Measurements from ENCODE around the gene SEC14L1. TPM values are rescaled to one million over a fixed set of nuclear protein-coding genes. Genes with fewer than 3 reads are reported as not detected.

The SEC14L1 gene
- total RNA-seq, 2 donors from 2014 or later = 89.0 to 105 TPM

DNA sequence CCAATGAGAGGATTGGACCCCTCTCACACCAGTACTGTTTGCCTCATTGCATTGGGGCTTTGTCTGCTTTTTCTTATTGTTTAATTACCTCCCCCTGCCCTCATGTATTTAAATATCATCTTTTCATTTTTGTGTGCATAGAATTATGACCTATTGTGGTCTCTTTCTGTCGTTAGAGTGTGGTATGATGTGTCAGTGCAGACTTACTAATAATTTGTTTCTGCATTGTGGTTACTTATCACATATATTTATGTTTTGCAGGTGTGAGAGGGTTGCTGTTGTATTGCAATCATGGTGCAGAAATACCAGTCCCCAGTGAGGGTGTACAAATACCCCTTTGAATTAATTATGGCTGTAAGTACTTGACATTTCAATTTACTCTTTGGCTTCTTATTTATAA lies 2.5 kb downstream of the SEC14L1 start:
- no peaks in the 10 kb centered on the region for H3K9me3 ChIP-seq
- ATAC-seq (ENCODE audit: insufficient number of reproducible peaks, low FRiP score, low read depth) (no peak), DNase-seq (ENCODE audit: low spot score) (no peak)
- no peaks in the 10 kb centered on the region for H3K27me3 ChIP-seq (replicated peaks; ENCODE audit: insufficient read depth)
- TF ChIP-seq, protein P1, sequence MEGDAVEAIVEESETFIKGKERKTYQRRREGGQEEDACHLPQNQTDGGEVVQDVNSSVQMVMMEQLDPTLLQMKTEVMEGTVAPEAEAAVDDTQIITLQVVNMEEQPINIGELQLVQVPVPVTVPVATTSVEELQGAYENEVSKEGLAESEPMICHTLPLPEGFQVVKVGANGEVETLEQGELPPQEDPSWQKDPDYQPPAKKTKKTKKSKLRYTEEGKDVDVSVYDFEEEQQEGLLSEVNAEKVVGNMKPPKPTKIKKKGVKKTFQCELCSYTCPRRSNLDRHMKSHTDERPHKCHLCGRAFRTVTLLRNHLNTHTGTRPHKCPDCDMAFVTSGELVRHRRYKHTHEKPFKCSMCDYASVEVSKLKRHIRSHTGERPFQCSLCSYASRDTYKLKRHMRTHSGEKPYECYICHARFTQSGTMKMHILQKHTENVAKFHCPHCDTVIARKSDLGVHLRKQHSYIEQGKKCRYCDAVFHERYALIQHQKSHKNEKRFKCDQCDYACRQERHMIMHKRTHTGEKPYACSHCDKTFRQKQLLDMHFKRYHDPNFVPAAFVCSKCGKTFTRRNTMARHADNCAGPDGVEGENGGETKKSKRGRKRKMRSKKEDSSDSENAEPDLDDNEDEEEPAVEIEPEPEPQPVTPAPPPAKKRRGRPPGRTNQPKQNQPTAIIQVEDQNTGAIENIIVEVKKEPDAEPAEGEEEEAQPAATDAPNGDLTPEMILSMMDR (IDR thresholded peaks at IDR 0.05) = no peak
- H3K4me3 ChIP-seq = no peak overlapping the region
- peak overlapping the region in 1 of 2 donors; percentile 70 for H3K27ac ChIP-seq
- peaks cover 8% of the 10 kb centered on the region for H3K36me3 ChIP-seq
- peaks cover 19 to 48% of the 10 kb centered on the region in 2 donors for H3K4me1 ChIP-seq (ENCODE audit: control insufficient read depth in 1 of 2, low read depth in 2 of 2)

DNA sequence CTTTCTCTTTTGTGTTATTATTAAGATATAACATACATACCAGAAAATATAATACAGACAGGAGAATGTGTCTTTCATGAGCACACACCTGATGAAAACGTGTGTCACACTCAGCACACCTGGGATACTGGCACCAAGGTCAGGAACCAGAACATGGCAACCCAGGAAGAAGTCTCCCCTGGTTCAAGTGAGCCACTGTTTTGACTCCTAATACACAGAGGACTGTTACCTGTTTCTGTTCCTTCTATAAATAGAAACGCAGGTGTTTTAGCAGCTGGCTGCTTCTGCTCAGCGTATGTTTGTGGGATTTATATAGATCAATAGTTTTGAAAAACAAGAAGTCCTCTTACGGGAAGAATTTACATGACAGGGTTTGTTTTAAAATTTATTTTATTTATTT lies 3.5 kb downstream of the SEC14L1 start:
- Histone ChIP-seq H3K27me3 (replicated peaks; ENCODE audit: insufficient read depth) (no peaks in the 10 kb centered on the region), H3K36me3 (peaks cover 8% of the 10 kb centered on the region), H3K9me3 (no peaks in the 10 kb centered on the region), H3K27ac (no peak overlapping the region), H3K4me1 (ENCODE audit: control insufficient read depth in 1 of 2, low read depth in 2 of 2) (peaks cover 19 to 55% of the 10 kb centered on the region in 2 donors), H3K4me3 (no peak overlapping the region)
- DNase-seq (ENCODE audit: low spot score) (no peak), ATAC-seq (ENCODE audit: insufficient number of reproducible peaks, low FRiP score, low read depth) (no peak)
- TF ChIP-seq, protein P1 (IDR thresholded peaks at IDR 0.05) = no peak

DNA sequence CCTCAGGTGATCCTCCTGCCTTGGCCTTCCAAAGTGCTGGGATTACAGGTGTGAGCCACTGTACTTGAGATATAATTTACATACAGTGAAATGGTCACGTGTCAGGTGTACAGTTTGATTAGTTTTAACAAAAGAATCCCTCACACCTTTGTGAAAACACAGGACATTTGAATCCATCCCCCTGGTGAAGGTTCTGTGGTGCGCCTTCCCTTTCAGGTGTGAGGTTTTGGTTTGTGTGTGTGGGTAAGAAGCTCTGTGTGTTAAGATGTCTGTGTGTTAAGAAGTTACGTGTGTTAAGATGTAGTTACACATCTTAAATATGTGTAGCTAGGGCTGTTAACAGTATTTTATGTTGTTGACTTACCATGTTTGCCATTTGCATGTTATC lies 4.4 kb downstream of the SEC14L1 start:
- DNase-seq (ENCODE audit: low spot score) (no peak), ATAC-seq (ENCODE audit: insufficient number of reproducible peaks, low FRiP score, low read depth) (no peak)
- TF ChIP-seq, protein P1 (IDR thresholded peaks at IDR 0.05) = no peak
- H3K27me3 ChIP-seq (replicated peaks; ENCODE audit: insufficient read depth) = no peaks in the 10 kb centered on the region
- H3K27ac ChIP-seq = peak overlapping the region; percentile 53 to 75
- H3K4me3 ChIP-seq = peak overlapping the region; percentile 54
- no peaks in the 10 kb centered on the region for H3K9me3 ChIP-seq
- H3K4me1 ChIP-seq (ENCODE audit: control insufficient read depth in 1 of 2, low read depth in 2 of 2) = peaks cover 19 to 47% of the 10 kb centered on the region in 2 donors
- H3K36me3 ChIP-seq = peaks cover 8% of the 10 kb centered on the region

DNA sequence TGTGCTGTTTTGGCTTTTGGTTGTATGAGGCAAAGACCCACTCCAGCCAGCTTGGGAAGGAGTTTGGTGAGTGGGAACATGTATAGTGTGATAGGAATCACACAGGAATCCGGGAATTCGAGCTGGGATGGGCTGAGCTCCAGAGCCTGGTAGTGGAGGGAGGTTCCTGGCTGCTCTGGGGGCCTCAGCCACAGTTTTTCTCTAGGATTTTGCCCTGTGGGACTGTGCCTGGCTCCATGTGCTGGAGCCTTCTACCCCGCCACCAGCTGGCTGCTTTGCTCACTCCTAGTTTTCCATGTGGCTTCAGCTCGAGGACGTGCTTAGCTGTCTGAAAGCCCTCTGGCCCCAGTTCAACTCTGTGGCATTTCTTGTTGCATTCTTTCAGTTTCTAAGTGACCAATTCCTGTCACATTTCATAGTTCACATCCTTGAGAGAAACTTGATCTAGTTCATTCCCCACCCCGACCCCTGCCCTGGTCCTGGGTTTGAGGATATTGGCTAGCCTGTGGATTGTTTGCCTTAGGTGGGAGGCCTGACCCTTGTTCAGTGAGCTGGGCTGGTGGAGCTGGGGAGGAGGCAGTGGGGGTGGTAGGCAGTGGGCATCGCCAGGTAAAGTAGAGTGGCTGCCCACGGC lies 5.0 kb downstream of the SEC14L1 start:
- ATAC-seq (ENCODE audit: insufficient number of reproducible peaks, low FRiP score, low read depth) = no peak
- Histone ChIP-seq H3K27me3 (replicated peaks; ENCODE audit: insufficient read depth) (no peaks in the 10 kb centered on the region), H3K36me3 (peaks cover 8% of the 10 kb centered on the region), H3K27ac (peak overlapping the region; percentile 53 to 75), H3K4me3 (peak overlapping the region; percentile 54), H3K9me3 (no peaks in the 10 kb centered on the region), H3K4me1 (ENCODE audit: control insufficient read depth in 1 of 2, low read depth in 2 of 2) (peaks cover 19 to 47% of the 10 kb centered on the region in 2 donors)
- TF ChIP-seq, protein P1 (IDR thresholded peaks at IDR 0.05) = peak; percentile 14
- DNase-seq (ENCODE audit: low spot score) = no peak

GRCh38 chr17:77146246-77146632 lies 5.5 kb downstream of the SEC14L1 start:
- Histone ChIP-seq H3K27ac (peak overlapping the region; percentile 53 to 75), H3K27me3 (replicated peaks; ENCODE audit: insufficient read depth) (no peaks in the 10 kb centered on the region), H3K4me1 (ENCODE audit: control insufficient read depth in 1 of 2, low read depth in 2 of 2) (peaks cover 19 to 51% of the 10 kb centered on the region in 2 donors), H3K9me3 (no peaks in the 10 kb centered on the region), H3K36me3 (peaks cover 8% of the 10 kb centered on the region), H3K4me3 (peak overlapping the region; percentile 54)
- DNase-seq (ENCODE audit: low spot score) = no peak
- ATAC-seq (ENCODE audit: insufficient number of reproducible peaks, low FRiP score, low read depth) = no peak
- TF ChIP-seq, protein P1 (IDR thresholded peaks at IDR 0.05) = no peak
